HL-60/S4 (cell line): ENCODE measurements around the gene HERPUD2.
"Not testable (repeated sequence)": the region's sequence is repeated elsewhere in the genome, so short reads cannot be mapped to it uniquely, and the experiment has no call there.

ENCODE experiments used
- in situ Hi-C: fragments of 300-500 bp; cut with MboI; formaldehyde crosslinking; loops from 2 replicates; pipeline ENCODE4 v1.14.3; 2022; ENCODE audit warnings: low sequenced_read_pairs

The HERPUD2 gene

DNA sequence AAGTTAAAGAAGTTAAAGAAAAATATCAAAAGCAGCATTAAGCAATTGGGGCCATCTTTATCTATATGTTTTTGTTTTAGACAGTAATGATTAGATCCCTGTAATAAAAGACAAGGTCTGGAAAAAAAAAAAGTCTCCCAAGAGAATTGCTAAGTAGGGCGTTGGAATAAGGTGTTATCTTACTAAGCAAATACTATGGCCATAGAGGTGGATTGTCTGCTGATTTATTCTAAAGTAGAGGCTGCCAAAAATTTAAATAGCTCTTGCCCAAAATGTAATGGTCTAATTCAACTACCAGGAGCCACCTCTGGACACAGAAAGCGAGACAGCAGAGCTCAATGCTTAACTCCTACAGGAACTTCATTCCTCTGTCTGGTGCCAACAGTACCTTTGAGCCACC lies 71.6 kb downstream of the HERPUD2 start:
- in situ Hi-C loops: no loop called here

DNA sequence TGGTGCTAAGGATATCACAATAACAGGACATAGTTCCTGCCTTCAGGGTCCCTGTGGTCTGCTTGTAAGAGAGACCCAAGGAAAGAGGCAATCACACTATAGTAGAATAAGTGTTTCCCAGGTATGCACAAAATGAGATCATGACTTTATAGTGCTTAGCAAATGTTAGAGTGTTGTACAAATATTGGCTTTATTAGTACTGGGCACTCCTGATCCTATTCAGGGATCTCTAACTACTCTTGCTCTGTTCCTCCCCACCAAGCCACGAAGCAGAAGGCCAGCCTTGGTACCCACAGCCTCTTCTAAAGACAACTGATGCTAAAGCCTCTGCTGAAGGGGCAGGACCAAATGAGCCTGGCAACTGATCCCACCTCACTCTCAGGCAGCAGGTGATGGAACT lies 75.1 kb downstream of the HERPUD2 start:
- in situ Hi-C loops: no loop called here

DNA sequence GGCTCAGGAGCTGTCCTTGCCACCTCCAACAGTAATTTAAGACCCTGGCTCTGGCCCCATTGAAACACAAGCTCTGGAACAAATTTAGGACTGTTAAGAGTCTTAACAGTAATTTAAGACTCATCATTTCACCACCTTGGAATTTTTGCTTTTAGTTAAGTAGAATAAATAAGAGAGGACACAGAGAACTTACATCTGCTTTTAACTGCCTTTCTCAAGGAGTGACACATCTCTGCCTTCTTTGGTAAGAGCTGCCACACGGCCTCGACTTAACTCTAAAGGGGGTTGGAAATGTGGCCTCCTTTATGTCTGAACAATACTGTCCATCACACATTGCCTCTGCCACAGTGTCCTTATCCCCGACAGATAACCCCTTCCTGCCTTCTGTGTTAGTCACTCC lies 77.9 kb downstream of the HERPUD2 start:
- in situ Hi-C loops: no loop called here

DNA sequence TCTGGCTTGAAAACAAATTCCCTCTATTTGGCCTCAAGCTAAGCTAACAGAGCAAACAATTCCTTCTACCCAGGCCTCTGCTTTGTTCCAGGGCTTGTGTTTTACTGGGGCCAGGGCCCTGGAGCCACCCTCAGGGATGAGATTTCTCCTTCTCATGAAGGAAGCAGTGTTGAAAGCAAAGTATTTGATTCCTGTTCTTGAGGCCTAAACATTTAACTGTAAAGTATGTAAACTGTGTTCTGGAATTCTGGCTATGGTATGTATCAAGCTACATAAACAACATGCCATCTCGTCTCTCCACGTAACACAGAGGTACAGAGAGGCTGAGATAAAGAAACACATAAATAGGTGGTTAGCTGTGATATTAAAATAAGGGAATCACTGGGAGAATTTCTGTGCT lies 81.8 kb downstream of the HERPUD2 start:
- in situ Hi-C loops: no loop called here

DNA sequence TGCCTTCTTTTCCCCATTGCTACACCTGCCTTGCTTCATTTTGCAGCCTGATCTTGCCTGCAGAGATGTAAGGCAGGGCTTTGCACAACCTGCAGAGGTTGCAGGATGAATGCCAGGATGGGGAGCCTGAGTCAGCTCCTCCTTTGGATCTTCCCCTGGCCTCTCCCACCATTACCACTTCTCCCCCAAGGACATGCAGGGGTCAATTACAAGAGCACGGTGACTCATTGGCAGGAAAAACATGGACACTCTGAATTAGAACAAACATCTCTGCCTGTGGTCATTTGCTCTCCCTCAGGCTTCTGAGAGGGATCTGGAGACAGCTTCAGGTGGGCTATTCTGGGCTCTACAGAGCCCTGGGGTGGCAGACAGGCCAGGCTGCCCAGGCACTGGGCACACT lies 89.2 kb downstream of the HERPUD2 start:
- in situ Hi-C loops: no loop called here

DNA sequence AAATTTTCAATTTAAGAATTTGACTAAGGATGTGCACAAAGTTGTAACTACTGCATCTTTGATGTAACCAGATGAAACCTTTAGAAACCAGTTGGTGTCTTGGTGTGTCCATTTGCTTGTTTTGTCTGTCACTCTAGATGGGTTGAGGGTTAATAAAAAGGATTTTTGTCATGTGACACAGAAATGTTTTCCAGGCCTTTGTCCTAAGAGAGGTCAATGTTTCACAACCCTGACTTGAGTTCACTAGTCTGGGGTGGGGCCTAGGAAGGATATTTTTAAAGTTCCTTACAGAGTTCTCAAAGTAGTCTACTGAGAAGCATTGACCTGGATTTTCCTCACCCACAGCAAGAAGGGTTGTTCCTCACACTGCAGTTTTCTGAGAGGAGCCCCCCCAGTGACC lies 90.3 kb downstream of the HERPUD2 start:
- in situ Hi-C loops: no loop called here

DNA sequence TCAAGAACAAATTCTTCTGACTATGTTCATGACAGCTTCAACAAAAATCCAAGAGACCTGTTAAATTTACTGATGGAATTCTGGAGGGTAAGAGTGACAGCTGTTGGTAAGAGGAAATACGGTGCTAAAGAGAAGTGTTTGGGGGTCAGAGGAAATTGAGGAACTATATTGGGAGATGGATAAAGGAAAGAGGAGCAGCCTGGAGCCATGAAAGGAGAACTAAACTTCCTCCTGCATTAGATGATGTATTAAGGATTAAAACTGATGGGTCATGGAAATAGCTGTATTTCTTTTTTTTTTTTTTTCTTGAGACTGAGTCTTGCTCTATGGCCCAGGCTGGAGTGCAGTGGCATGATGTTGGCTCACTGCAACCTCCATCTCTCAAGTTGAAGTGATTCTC lies 95.3 kb downstream of the HERPUD2 start:
- in situ Hi-C loops: no loop called here

DNA sequence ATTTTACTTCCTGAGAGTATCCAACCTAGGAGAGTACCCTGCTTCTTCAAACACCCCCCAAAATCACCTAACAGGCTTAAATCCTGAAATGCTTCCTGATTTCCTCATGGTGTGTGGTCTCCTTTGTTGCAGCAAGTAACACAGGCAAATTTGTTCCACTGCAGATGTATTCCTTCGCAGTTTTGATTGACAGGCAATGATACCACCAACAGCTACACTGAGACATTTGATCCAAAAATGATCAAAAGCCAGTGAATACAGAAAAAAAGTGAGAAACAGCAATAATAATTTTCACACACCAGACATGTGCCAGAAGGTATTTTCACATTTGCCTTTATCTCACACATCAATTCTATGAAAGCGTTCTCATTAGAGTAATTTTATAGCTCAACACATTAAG lies 95.9 kb downstream of the HERPUD2 start:
- in situ Hi-C loops: no loop called here

DNA sequence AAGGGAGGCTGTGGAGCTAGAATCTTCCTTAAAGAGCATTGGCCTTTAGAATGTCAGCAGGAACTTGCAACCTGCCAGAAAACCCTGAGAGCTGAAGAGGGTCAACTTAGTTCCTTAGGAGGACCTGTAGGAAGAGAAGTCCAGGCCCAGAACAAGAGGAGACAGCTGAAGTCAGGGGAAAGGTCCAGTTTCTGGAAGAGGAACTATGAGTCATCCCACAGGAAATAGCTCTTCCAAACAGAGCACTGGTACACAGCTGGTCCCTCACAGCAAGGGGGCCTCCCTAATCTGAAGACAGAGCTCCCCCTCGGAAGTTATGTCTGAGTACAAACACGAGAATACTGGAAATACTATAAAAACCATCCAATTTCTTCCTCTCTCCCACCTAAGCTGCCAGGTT lies 98.9 kb downstream of the HERPUD2 start:
- in situ Hi-C loops: no loop called here

DNA sequence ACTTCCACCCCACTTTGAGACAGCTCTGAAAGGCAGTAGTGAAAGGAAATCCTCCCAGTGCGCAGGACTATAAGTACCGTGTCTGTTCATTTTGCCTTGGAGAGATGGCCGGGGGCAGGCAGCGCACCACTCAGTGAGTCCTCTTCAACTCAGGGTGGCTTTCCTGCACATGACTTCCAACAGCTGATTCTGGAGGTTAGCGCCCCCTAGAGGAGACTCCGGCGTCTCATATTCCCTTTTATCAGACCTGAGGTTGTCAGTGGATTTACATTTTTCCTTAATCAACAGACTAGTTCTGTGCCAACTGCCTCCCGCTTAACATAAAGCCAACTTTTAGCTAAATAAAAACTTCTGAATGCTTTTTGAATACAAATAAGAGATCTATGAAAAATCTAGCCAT lies 101.0 kb downstream of the HERPUD2 start:
- in situ Hi-C loops: no loop called here

DNA sequence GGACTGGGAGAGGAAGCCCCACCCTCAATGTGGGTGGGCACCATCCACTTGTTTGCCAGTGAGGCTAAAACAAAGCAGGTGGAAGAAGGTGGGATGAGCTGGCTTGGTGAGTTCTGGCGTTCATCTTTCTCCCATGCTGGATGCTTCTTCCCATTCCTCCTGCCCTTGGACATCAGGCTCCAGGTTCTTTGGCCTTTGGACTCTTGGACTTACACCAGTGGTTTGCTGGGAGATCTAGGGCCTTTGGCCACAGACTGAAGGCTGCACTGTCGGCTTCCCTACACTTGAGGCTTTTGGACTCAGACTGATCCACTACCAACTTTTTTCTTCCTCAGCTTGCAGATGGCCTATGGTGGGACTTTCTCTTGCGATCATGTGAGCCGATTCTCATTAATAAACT lies 106.3 kb downstream of the HERPUD2 start:
- in situ Hi-C loops: no loop called here

DNA sequence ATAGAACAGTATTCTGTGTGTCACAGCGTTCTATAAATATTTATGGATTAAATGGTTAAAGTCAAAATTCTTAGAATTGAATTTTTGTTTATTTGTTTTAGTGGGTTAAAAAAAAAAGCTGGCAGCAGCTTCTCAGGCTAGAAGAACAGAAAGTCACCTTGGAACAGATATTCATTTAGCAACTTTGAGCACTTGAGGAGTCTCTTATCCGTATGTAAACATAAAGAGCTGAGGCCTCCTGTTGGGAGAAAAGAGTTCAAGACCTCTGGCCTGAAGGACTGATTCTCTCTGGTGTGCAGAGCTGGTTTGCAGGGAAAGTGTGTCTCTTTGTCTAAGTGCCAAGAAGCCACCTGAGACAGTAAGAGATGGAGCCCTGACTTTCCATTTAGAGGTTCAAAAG lies 109.9 kb downstream of the HERPUD2 start:
- in situ Hi-C loops: no loop called here

DNA sequence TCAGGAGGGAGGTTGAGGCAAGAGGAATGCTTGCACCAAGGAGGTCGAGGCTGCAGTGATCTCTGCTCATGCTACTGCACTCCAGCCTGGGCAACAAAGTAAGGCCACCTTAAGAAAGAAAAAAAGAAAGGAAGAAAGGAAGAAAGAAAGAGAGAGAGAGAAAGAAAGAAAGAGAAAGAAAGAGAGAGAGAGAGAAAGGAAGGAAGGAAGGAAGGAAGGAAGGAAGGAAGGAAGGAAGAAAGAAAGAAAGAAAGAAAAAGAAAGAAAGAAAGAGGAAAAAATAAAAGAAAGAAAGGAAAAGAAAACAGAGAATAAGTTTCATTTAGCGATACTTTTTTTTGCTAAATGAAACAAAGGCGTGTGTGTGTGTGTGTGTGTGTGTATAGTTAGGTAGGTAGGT lies 110.4 kb downstream of the HERPUD2 start:
- in situ Hi-C loops: not testable (repeated sequence)
